ENCODE measurements around the gene SIPA1L3.
"Not testable (repeated sequence)": the region's sequence is repeated elsewhere in the genome, so short reads cannot be mapped to it uniquely, and the experiment has no call there.

The SIPA1L3 gene

DNA sequence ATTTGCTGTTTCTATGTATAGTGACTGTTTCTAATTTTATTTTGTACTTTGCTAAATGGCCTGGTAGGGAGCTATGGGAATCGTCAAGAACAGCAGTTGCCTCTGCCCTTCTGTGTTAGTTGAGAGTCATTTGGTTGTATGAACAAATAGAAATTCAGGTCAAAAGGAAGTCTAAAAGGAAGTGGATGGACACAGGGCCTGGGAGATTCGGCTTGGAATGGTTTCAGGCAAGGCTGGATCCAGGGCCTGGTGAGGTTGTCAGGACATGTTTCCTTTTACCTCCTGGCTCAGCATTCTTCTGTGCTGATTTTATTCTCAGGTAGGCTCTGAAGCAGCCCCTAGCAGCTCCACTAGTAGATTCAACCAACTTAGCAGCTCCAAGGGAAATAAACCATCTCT, 118.9 kb downstream of the SIPA1L3 start:
- no peaks in the 10 kb centered on the region for H3K27me3 Mint-ChIP-seq
- H3K9me3 Mint-ChIP-seq, result no peaks in the 10 kb centered on the region
- H3K36me3 Mint-ChIP-seq, result peaks cover 32 to 50% of the 10 kb centered on the region in 2 donors
- no peak overlapping the region for H3K27ac Mint-ChIP-seq
- DNase-seq, result no peak
- peaks cover 54 to 91% of the 10 kb centered on the region in 2 donors for H3K4me1 Mint-ChIP-seq
- ATAC-seq (replicated peaks), result no peak
- no peak overlapping the region for H3K4me3 Mint-ChIP-seq

DNA sequence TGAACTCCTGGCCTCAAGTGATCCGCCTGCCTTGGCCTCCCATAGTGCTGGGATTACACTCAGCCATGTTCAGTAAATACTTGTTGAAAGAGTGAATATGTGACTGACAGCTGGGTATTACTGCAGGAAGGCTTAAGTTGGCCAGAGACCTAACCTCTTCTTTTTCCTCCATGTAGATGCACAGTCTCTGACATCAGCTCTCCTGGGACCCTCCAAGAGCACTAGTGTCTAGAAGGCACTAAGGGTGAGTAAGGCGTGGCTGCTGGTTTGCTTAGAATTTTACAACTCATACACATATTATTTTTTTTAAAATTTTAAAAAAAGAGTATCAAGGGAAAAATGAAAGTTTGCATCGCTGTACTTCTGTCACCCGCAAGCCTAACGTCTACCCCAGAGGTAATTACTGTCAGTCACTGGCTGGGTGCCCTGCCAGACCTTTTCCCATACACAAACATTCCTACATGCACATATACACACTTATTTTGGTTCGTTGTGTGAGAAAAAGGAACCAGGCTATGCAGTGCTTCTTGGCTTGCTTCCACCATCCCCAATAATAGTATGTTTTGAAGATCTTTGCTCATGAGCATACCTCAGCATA, 122.0 kb downstream of the SIPA1L3 start:
- no peaks in the 10 kb centered on the region for H3K27me3 Mint-ChIP-seq
- H3K36me3 Mint-ChIP-seq, result peaks cover 27 to 50% of the 10 kb centered on the region in 2 donors
- DNase-seq, result no peak
- no peak overlapping the region for H3K4me3 Mint-ChIP-seq
- peaks cover 52 to 89% of the 10 kb centered on the region in 2 donors for H3K4me1 Mint-ChIP-seq
- ATAC-seq (replicated peaks), result no peak
- peak overlapping the region; percentile 62 for H3K27ac Mint-ChIP-seq
- peaks cover 3 to 5% of the 10 kb centered on the region in 2 donors for H3K9me3 Mint-ChIP-seq

DNA sequence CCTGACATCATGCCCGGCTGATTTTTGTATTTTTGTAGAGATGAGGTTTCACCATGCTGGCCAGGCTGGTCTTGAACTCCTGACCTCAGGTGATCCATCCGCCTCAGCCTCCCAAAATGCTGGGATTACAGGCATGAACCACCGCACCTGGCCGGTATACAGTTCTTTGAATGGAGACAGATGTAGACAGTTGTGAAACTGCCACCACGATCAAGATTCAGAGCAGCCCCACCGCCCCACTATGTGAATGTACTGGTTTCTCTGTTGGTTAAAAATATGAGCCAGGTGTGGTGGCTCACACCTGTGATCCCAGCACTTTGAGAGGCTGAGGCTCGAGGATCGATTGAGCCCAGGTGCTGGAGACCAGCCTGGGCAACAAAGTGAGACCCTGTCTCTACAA, 123.0 kb downstream of the SIPA1L3 start:
- not testable (repeated sequence) for H3K9me3 Mint-ChIP-seq; DNase-seq; H3K27ac Mint-ChIP-seq; H3K27me3 Mint-ChIP-seq; H3K4me3 Mint-ChIP-seq; ATAC-seq (replicated peaks)
- Mint-ChIP-seq H3K36me3 (peaks cover 27 to 48% of the 10 kb centered on the region in 2 donors), H3K4me1 (peaks cover 58 to 89% of the 10 kb centered on the region in 2 donors)

DNA sequence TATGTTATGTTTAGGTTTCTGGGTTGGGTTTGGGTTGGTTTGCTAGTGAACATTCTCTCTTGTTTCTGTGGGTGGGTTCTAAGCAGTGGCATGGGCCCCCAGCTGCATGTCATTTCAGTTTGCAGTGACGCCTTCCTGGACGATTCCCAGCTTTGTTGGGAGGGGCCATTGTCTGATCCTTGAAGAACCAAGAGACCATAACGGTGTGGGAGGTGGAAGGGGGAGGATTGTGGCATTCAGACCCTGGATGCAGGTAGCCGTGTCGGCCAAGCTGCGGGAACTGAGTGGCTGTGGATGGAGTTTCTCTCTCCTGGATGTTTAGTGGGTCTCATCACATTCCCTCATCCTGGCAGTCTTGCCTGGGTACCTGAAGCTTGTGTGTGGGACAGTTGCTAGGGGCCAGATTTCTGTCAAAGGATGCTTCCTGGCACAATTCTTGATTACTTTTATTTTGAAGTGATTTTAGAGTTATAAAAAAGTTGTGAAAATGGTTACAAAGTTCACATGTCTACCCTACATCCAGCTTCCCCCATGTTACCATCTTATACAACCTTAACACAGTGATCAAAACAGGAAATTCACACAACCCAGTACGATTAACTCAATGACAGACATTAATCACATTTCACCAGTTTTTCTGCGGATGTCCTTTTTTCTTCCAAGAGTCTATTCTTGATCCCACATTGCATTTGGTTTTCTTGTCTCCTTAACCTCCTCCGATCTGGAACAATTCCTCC, 123.8 kb downstream of the SIPA1L3 start:
- DNase-seq, result no peak
- no peak for ATAC-seq (replicated peaks)
- Mint-ChIP-seq H3K4me1 (peaks cover 59 to 89% of the 10 kb centered on the region in 2 donors), H3K27me3 (no peaks in the 10 kb centered on the region), H3K36me3 (peaks cover 34 to 52% of the 10 kb centered on the region in 2 donors), H3K9me3 (peaks cover 3 to 5% of the 10 kb centered on the region in 2 donors), H3K27ac (peak overlapping the region; percentile 79), H3K4me3 (no peak overlapping the region)

DNA sequence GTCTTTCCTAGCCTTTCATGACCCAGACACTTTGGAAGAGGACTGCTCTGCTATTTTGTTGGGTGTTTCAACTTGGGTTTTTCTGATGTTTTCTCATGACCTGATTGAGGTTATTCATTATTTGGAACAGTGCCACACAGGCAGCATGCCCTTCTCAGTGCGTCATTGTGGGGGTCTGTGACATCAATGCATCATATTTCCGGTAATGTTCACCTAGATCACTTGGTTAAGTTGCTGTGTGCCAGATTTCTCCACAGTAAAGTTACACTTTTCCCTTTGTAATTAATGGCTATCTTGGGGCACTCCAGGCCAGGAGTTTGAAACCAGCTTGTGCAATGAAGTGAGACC, 124.4 kb downstream of the SIPA1L3 start:
- Mint-ChIP-seq H3K27ac (peak overlapping the region; percentile 78), H3K4me3 (no peak overlapping the region), H3K4me1 (peaks cover 60 to 89% of the 10 kb centered on the region in 2 donors), H3K36me3 (peaks cover 33 to 52% of the 10 kb centered on the region in 2 donors), H3K27me3 (no peaks in the 10 kb centered on the region), H3K9me3 (peaks cover 3 to 5% of the 10 kb centered on the region in 2 donors)
- DNase-seq (no peak), ATAC-seq (replicated peaks) (no peak)

DNA sequence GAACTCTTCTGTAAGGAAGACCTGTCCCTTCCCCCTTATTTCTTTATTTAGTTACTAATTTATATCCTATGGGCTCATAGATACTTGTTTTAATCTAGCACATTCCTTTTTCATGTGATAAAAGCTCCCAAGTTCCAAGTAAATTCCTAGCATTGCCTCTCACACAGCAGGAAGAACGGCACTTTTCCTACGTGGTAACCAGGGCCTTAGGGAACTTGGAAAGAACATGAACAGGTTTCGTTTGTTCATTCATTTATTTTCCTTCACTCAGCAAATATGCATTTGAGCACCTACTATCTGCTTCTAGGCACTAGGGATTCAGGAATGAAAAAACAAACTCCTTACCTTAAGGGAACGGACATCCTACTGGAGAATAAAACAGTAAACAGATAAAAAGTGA, 125.1 kb downstream of the SIPA1L3 start:
- H3K27ac Mint-ChIP-seq, result no peak overlapping the region
- peaks cover 3 to 5% of the 10 kb centered on the region in 2 donors for H3K9me3 Mint-ChIP-seq
- no peak overlapping the region for H3K4me3 Mint-ChIP-seq
- no peaks in the 10 kb centered on the region for H3K27me3 Mint-ChIP-seq
- DNase-seq (no peak), ATAC-seq (replicated peaks) (no peak)
- H3K4me1 Mint-ChIP-seq, result peaks cover 66 to 89% of the 10 kb centered on the region in 2 donors
- peaks cover 39 to 50% of the 10 kb centered on the region in 2 donors for H3K36me3 Mint-ChIP-seq

DNA sequence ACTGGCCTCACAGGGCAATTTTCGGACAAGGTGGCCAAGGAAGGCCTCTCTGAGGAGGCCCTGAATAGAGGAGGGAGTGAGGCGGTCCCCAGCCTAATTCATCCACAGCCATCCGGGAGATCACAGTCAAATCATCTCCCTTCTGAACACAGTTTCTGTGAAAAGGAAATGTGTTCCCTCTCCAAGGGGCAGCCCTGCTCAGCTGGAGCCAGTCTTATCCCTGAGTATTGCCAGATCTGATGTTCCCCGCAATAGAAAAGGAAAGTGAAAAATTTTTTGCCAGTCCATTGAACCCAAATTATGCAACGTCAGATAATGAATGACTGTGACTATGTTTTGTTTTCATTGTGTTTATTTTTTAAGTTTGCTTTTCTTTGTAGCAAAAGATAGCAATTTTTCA, 125.9 kb downstream of the SIPA1L3 start:
- Mint-ChIP-seq H3K27me3 (no peaks in the 10 kb centered on the region), H3K36me3 (peaks cover 42 to 55% of the 10 kb centered on the region in 2 donors), H3K4me1 (peaks cover 70 to 89% of the 10 kb centered on the region in 2 donors)

DNA sequence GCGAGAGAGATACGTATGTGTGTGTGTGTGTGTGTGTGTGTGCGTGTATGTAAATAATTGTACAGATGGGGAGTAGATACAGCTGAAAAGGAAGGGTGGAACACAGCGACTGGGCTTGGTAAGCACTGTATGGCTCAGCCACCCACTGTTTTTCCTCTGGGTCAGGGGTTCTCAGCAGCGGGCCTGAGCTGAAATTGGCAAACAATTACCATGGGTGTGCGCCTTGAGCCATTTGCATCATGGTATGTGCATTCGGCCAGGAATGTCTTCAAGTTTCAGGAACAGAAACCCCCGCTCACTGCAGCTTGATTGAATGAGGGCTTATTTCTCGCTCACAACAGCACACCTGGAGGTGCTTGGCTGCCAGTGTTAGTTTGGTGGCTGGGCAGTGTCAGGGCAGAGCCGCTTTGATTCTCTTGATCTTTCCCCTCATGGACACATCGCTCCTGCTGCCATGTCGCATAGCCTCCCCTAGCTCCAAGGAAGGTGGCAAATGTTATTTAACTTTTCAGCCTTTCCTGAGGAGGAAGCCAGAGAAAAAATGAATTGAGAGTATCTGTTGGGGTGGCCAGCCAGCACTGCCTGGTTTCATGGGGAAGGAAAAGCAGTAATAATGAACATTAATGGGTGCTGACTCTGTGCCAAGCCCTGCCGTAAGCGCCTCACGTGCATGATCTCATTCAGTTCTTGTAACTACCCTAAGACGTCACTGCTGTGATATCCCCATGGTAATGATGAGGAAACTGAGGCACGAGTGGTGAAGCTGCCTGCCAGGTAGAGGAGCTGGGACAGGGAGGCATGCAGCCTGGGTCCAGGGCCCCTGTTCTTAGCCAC, 126.9 kb downstream of the SIPA1L3 start:
- peaks cover 65 to 83% of the 10 kb centered on the region in 2 donors for H3K4me1 Mint-ChIP-seq
- H3K36me3 Mint-ChIP-seq, result peaks cover 38 to 48% of the 10 kb centered on the region in 2 donors
- peak; percentile 89 to 91 for ATAC-seq (replicated peaks)
- peak overlapping the region; percentile 98 for H3K27ac Mint-ChIP-seq
- H3K27me3 Mint-ChIP-seq, result no peaks in the 10 kb centered on the region
- DNase-seq, result peak; percentile 87
- peaks cover 3 to 5% of the 10 kb centered on the region in 2 donors for H3K9me3 Mint-ChIP-seq
- peak overlapping the region; percentile 36 to 72 for H3K4me3 Mint-ChIP-seq

More for the DNA sequence above, 125.9 kb downstream of the SIPA1L3 start:
- H3K9me3 Mint-ChIP-seq, result peaks cover 3 to 5% of the 10 kb centered on the region in 2 donors
- DNase-seq, result no peak
- no peak for ATAC-seq (replicated peaks)
- H3K27ac Mint-ChIP-seq, result peak overlapping the region; percentile 98
- peak overlapping the region; percentile 7 to 20 for H3K4me3 Mint-ChIP-seq

DNA sequence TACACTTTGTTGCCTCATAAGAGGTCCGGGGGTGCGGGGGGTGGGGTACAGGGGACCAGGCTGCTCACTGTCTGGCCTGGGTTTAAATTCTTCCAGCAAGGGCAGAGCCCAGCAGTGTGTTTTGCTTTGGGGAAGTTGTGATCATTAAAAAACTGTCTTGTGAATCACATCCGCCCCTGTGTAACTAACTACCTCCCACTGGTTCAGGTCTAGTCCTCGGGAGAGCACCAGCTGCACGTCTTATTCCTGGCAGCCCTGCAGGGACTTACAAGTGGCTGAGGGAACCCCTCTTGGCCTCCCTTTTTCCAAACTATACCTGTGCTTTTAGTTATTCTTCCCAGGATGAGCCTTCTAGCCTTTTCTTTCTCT, 127.5 kb downstream of the SIPA1L3 start:
- ATAC-seq (replicated peaks) (peak; percentile 61 to 63), DNase-seq (peak; percentile 43)
- Mint-ChIP-seq H3K4me3 (peak overlapping the region; percentile 36 to 72), H3K4me1 (peaks cover 62 to 77% of the 10 kb centered on the region in 2 donors), H3K27me3 (no peaks in the 10 kb centered on the region), H3K27ac (peak overlapping the region; percentile 98), H3K9me3 (peaks cover 3 to 5% of the 10 kb centered on the region in 2 donors), H3K36me3 (peaks cover 37 to 45% of the 10 kb centered on the region in 2 donors)

DNA sequence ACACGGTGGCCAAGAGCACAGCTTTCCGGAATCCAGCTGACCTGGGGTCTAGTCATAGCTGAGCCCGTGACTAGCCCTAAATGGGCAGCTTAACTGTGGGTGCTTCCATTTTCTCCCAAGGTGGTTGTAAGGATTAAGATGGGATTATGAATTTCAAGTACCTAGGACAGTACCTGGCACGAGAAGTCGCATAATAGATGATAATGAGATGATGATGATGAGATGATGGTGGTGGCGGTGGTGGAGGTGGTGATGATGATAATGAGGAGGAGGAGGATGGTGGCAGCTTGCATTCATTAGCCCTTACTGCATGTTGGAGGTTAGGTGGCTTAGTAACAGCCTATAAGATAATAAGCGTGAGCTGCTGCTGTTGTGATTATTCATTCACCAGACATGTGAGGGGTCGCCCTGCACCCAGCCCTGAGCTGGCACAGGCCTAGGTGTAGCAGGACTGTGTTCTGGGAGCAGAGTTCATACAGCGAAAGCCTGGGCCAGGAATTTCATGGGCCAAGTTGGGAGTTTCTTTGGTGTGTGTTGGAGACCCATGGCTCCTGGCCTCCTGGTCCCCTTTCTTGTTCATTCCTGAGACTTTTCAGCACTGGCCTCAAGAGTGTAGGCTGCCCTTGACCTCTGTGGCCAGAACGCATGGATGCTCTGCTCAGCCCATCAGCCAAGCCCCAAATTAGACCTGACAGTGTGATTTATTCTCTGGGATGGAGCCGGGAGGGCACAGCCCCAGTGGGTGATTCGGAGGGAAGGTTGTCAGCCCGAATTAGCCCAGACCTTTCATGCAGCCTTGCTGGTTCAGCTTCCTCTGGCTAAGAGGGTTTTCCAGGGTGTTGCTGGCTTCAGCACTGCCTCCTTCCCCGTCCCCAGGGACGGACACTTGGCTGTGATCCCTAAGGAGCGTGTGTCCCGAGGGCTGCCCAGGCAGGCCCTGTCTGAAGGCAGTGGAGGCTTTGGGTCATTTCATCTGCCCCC, 128.8 kb downstream of the SIPA1L3 start:
- peaks cover 3 to 5% of the 10 kb centered on the region in 2 donors for H3K9me3 Mint-ChIP-seq
- no peak for ATAC-seq (replicated peaks)
- no peak for DNase-seq
- no peak overlapping the region for H3K4me3 Mint-ChIP-seq
- H3K4me1 Mint-ChIP-seq, result peaks cover 57 to 71% of the 10 kb centered on the region in 2 donors
- peaks cover 34 to 44% of the 10 kb centered on the region in 2 donors for H3K36me3 Mint-ChIP-seq
- peak overlapping the region; percentile 98 for H3K27ac Mint-ChIP-seq
- no peaks in the 10 kb centered on the region for H3K27me3 Mint-ChIP-seq

DNA sequence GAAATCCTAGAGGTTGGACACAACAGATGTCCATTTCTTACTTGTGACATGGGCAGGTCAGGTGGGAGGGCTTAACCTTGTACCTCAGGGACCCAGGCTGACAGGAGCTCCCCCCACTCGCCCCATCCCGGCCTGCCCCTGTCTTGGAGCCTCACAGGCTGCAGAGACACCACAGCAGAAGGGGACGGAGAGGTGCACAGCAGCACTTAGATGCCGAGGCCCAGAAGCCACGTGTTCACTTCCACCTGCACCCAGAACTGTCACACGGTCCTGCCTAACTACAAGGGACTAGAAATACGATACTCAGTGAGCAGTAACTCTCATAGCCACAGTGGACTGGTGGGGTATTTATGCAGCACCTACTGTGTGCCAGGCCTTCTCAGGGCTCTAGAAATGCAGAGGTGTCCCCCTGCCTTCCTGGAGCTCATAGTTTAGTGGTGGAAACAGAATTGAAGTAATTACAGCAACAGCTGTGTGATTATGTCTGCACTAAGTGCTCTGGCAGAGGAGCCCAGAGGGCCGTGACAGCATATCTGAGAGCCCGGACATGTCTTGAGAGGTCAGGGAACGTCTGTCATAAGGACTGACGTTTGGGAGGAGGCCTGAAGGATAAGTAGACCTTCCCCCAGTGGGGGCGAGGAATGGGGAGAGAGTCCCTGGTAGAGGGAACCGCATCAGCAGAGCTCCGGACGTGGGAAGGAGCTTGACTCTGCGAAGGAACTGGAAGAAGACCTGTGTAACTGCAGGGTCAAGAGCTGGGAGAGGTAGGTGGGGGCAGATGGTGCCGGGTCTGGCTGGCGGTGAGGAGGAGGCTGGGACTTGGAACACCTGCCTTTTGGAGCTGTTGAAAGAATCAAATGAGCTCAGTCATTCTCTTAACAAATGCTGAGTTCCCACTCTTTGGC, 130.0 kb downstream of the SIPA1L3 start:
- Mint-ChIP-seq H3K9me3 (peaks cover 1 to 2% of the 10 kb centered on the region in 2 donors), H3K4me1 (peaks cover 52 to 62% of the 10 kb centered on the region in 2 donors), H3K27me3 (no peaks in the 10 kb centered on the region), H3K36me3 (peaks cover 27 to 36% of the 10 kb centered on the region in 2 donors), H3K4me3 (peak overlapping the region; percentile 30 to 37), H3K27ac (peak overlapping the region; percentile 90)
- ATAC-seq (replicated peaks), result no peak
- no peak for DNase-seq

DNA sequence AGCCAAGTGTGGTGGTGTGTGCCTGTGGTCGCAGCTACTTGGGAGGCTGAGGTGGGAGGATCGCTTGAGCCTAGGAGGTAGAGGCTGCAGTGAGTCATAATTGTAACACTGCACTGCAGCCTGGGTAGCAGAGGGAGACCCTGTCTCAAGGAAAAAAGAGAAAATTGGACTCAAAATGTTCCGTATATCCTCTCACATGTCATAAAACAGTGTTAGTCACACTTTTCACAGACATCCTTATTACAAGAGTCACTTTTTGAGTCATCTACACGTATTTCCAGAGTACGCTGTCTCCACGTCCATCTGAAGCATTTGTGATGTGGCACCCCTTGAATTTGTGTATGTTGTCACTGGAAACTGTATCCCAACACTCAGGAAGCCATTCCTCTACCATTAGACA, 133.0 kb downstream of the SIPA1L3 start:
- Mint-ChIP-seq H3K27ac (peak overlapping the region; percentile 47), H3K36me3 (peaks cover 37 to 51% of the 10 kb centered on the region in 2 donors), H3K4me3 (no peak overlapping the region), H3K9me3 (peaks cover 2 to 3% of the 10 kb centered on the region in 2 donors), H3K4me1 (peaks cover 49 to 58% of the 10 kb centered on the region in 2 donors), H3K27me3 (no peaks in the 10 kb centered on the region)
- peak in 1 of 2 donors; percentile 41 for ATAC-seq (replicated peaks)
- DNase-seq, result no peak

Data from stimulated activated naive B cell treated with anti-CD40 and anti-IgM and Interleukin-4, amounts not matched to agents 10 μg/mL and 1 μg/mL and 100 μg/mL, for 72 hours (primary cell).